HepG2 (cell line): ENCODE results near the gene SMIM29. TPM values are rescaled to one million over a fixed set of nuclear protein-coding genes. Genes with fewer than 3 reads are reported as not detected.

Source experiments
- ERF ChIP-seq: IDR thresholded peaks from 2 replicates; pipeline ENCODE4 v1.6.1; 2018; ENCODE audit warnings: missing biosample characterization, missing genetic modification reagents
- KMT2B ChIP-seq: IDR thresholded peaks from 2 replicates; pipeline ENCODE4 v1.6.1; 2016; ENCODE audit warnings: missing genetic modification reagents, missing compliant biosample characterization
- MLLT10 ChIP-seq: sonication (generic); formaldehyde crosslinking; IDR thresholded peaks from 2 replicates; pipeline ENCODE4 v1.4.0; 2020; ENCODE audit warnings: missing genetic modification reagents
- PCBP2 ChIP-seq: fragments of 200-400 bp; formaldehyde crosslinking; optimal IDR thresholded peaks from 2 replicates; pipeline ENCODE3; 2018; ENCODE audit warnings: low read length, low read depth; ENCODE audit not compliant: poor library complexity, severe bottlenecking
- RARA ChIP-seq: IDR thresholded peaks from 2 replicates; pipeline ENCODE4 v1.6.1; 2016; ENCODE audit warnings: missing genetic modification reagents, missing compliant biosample characterization
- RARG ChIP-seq: sonication (generic); formaldehyde crosslinking; IDR thresholded peaks from 2 replicates; pipeline ENCODE4 v1.4.0; 2020; ENCODE audit warnings: low read depth, mild to moderate bottlenecking, missing genetic modification reagents
- RELA ChIP-seq: sonication (generic); formaldehyde crosslinking; IDR thresholded peaks from 2 replicates; pipeline ENCODE4 v1.4.0; 2020; ENCODE audit warnings: missing genetic modification reagents
- SIN3A ChIP-seq: IDR thresholded peaks from 2 replicates; pipeline ENCODE4 v1.6.1; 2011; ENCODE audit warnings: low read depth, mild to moderate bottlenecking, control low read depth, low read length, borderline replicate concordance
- SMARCC2 ChIP-seq: fragments of 450-650 bp; IDR thresholded peaks from 2 replicates; pipeline ENCODE4 v1.6.1; 2017; ENCODE audit warnings: antibody characterized with exemption, mild to moderate bottlenecking
- SNAI1 ChIP-seq: sonication (generic); formaldehyde crosslinking; IDR thresholded peaks from 2 replicates; pipeline ENCODE4 v1.5.0; 2020; ENCODE audit warnings: mild to moderate bottlenecking, missing genetic modification reagents, borderline replicate concordance
- ZNF777 ChIP-seq: sonication (generic); formaldehyde crosslinking; IDR thresholded peaks from 2 replicates; pipeline ENCODE4 v1.4.0; 2020; ENCODE audit warnings: missing genetic modification reagents
- ZNF878 ChIP-seq: sonication (generic); formaldehyde crosslinking; IDR thresholded peaks from 2 replicates; pipeline ENCODE4 v1.8.1; 2023; ENCODE audit warnings: mild to moderate bottlenecking, missing genetic modification reagents, moderate library complexity
- ZSCAN12 ChIP-seq: sonication (generic); formaldehyde crosslinking; IDR thresholded peaks from 2 replicates; pipeline ENCODE4 v1.9.0; 2021; ENCODE audit warnings: mild to moderate bottlenecking, missing genetic modification reagents
- polyA plus RNA-seq, 8 experiments: library from polyadenylated mRNA; depleted of rRNA in 3 of 8; stranded (reverse) in 7 of 8; unstranded in 1 of 8; fragments of >200 nt; fragmentation: Illumina TruSeq in 4 of 8; extraction: Trizol in 4 of 8; gene quantifications; 2 replicates each; pipeline versions ENCODE4 v1.2.1 to v1.2.3, GENCODE V29; 2011 to 2016; ENCODE audit warnings: low read depth in 4 of 8, missing spikeins in 1 of 8, mixed read lengths in 1 of 8; ENCODE audit not compliant: insufficient read depth in 1 of 8
- total RNA-seq, 5 experiments: library from RNA; depleted of rRNA; stranded (reverse); fragments of >200 nt; fragmentation: Illumina TruSeq; extraction: Trizol; gene quantifications; 2 replicates each; pipeline ENCODE4 v1.2.3, GENCODE V29; 2016; ENCODE audit warnings: low read depth in 1 of 5
- TF ChIP-seq, protein P1 (sequence below): sonication (generic); formaldehyde crosslinking; IDR thresholded peaks from 2 replicates; pipeline ENCODE4 v1.4.0; 2020; ENCODE audit warnings: missing genetic modification reagents, borderline replicate concordance
- TF ChIP-seq, protein P2 (sequence below): sonication (generic); formaldehyde crosslinking; IDR thresholded peaks from 2 replicates; pipeline ENCODE4 v1.5.0; 2020; ENCODE audit warnings: mild to moderate bottlenecking, missing genetic modification reagents, borderline replicate concordance
- TF ChIP-seq, protein P3 (sequence below): sonication (generic); formaldehyde crosslinking; IDR thresholded peaks from 2 replicates; pipeline ENCODE4 v1.5.1; 2020; ENCODE audit warnings: mild to moderate bottlenecking, missing genetic modification reagents, moderate library complexity

SMIM29 gene
- total and polyA plus RNA-seq, 2 of the 13 experiments (the other 11 are each of a cell fraction or from before 2014, with no cell fraction given): 8.8 to 15.3 TPM

DNA sequence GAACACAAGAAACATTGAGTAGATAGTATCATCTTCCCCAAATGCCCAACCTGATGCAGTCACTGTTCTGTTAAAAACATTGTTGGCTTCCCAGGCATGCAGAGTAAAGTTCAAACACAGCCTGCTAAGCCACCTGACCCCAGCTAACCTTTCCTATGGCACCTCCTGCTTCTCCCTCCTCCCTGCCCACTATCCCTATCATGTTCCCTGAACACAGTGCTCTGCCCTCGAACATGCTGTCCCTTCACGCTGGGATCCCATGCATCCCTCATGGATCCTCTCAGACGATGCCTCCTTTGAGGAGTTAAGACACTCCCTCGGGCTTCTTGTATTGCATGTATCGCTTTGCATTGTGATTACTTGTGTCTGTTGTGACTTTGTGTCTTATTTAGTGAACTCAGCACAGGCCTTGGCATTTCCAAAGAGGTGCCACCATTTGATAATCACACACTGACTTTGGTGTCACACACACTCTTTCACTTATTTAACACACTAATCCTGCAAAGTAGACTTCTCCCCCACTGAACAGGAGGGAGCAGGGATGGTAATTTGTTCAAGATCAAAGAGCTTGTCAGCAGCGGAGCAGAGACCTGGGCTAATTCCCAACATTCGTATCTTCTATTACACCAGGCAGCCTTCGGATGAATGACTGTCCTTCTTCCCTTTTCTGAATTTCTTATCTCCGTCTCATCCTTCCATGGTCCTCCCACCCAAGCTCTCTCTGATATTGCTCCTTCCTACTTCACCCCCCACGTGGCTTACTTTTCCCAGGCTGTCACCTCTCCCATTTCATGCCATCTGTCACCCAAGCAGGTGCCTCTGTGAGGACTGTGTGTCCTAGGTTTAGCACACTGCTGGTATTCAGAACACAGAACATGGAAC, 28.3 kb upstream of the SMIM29 start (continued):
- TF ChIP-seq ZNF878 (CRISPR knock-in tag) (no peak), ZNF777 (CRISPR knock-in tag) (no peak), PCBP2 (no peak), RARG (CRISPR knock-in tag) (no peak), ZSCAN12 (CRISPR knock-in tag) (no peak), SIN3A (no peak), SNAI1 (CRISPR knock-in tag) (no peak), SMARCC2 (no peak), KMT2B (CRISPR knock-in tag) (no peak), MLLT10 (no peak), RARA (CRISPR knock-in tag) (peak; percentile 88), RELA (no peak), ERF (CRISPR knock-in tag) (peak; percentile 46; the same call in 1 of the 2 replicates)
- TF ChIP-seq, protein P1, sequence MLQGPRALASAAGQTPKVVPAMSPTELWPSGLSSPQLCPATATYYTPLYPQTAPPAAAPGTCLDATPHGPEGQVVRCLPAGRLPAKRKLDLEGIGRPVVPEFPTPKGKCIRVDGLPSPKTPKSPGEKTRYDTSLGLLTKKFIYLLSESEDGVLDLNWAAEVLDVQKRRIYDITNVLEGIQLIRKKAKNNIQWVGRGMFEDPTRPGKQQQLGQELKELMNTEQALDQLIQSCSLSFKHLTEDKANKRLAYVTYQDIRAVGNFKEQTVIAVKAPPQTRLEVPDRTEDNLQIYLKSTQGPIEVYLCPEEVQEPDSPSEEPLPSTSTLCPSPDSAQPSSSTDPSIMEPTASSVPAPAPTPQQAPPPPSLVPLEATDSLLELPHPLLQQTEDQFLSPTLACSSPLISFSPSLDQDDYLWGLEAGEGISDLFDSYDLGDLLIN (CRISPR knock-in tag): no peak
- TF ChIP-seq, protein P2, sequence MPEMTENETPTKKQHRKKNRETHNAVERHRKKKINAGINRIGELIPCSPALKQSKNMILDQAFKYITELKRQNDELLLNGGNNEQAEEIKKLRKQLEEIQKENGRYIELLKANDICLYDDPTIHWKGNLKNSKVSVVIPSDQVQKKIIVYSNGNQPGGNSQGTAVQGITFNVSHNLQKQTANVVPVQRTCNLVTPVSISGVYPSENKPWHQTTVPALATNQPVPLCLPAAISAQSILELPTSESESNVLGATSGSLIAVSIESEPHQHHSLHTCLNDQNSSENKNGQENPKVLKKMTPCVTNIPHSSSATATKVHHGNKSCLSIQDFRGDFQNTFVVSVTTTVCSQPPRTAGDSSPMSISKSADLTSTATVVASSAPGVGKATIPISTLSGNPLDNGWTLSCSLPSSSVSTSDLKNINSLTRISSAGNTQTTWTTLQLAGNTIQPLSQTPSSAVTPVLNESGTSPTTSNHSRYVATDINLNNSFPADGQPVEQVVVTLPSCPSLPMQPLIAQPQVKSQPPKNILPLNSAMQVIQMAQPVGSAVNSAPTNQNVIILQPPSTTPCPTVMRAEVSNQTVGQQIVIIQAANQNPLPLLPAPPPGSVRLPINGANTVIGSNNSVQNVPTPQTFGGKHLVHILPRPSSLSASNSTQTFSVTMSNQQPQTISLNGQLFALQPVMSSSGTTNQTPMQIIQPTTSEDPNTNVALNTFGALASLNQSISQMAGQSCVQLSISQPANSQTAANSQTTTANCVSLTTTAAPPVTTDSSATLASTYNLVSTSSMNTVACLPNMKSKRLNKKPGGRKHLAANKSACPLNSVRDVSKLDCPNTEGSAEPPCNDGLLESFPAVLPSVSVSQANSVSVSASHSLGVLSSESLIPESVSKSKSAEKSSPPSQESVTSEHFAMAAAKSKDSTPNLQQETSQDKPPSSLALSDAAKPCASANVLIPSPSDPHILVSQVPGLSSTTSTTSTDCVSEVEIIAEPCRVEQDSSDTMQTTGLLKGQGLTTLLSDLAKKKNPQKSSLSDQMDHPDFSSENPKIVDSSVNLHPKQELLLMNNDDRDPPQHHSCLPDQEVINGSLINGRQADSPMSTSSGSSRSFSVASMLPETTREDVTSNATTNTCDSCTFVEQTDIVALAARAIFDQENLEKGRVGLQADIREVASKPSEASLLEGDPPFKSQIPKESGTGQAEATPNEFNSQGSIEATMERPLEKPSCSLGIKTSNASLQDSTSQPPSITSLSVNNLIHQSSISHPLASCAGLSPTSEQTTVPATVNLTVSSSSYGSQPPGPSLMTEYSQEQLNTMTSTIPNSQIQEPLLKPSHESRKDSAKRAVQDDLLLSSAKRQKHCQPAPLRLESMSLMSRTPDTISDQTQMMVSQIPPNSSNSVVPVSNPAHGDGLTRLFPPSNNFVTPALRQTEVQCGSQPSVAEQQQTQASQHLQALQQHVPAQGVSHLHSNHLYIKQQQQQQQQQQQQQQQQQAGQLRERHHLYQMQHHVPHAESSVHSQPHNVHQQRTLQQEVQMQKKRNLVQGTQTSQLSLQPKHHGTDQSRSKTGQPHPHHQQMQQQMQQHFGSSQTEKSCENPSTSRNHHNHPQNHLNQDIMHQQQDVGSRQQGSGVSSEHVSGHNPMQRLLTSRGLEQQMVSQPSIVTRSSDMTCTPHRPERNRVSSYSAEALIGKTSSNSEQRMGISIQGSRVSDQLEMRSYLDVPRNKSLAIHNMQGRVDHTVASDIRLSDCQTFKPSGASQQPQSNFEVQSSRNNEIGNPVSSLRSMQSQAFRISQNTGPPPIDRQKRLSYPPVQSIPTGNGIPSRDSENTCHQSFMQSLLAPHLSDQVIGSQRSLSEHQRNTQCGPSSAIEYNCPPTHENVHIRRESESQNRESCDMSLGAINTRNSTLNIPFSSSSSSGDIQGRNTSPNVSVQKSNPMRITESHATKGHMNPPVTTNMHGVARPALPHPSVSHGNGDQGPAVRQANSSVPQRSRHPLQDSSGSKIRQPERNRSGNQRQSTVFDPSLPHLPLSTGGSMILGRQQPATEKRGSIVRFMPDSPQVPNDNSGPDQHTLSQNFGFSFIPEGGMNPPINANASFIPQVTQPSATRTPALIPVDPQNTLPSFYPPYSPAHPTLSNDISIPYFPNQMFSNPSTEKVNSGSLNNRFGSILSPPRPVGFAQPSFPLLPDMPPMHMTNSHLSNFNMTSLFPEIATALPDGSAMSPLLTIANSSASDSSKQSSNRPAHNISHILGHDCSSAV (CRISPR knock-in tag): no peak
- TF ChIP-seq, protein P3, sequence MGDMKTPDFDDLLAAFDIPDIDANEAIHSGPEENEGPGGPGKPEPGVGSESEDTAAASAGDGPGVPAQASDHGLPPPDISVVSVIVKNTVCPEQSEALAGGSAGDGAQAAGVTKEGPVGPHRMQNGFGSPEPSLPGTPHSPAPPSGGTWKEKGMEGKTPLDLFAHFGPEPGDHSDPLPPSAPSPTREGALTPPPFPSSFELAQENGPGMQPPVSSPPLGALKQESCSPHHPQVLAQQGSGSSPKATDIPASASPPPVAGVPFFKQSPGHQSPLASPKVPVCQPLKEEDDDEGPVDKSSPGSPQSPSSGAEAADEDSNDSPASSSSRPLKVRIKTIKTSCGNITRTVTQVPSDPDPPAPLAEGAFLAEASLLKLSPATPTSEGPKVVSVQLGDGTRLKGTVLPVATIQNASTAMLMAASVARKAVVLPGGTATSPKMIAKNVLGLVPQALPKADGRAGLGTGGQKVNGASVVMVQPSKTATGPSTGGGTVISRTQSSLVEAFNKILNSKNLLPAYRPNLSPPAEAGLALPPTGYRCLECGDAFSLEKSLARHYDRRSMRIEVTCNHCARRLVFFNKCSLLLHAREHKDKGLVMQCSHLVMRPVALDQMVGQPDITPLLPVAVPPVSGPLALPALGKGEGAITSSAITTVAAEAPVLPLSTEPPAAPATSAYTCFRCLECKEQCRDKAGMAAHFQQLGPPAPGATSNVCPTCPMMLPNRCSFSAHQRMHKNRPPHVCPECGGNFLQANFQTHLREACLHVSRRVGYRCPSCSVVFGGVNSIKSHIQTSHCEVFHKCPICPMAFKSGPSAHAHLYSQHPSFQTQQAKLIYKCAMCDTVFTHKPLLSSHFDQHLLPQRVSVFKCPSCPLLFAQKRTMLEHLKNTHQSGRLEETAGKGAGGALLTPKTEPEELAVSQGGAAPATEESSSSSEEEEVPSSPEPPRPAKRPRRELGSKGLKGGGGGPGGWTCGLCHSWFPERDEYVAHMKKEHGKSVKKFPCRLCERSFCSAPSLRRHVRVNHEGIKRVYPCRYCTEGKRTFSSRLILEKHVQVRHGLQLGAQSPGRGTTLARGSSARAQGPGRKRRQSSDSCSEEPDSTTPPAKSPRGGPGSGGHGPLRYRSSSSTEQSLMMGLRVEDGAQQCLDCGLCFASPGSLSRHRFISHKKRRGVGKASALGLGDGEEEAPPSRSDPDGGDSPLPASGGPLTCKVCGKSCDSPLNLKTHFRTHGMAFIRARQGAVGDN (CRISPR knock-in tag): no peak; the same call in 1 of the 2 replicates
